GM19239 (cell line): ENCODE data around the gene ITGB3.

ENCODE experiments used
- DNase-seq: peaks from one replicate; pipeline ENCODE4 v3.0.0; 2011; ENCODE audit warnings: low spot score; ENCODE audit not compliant: insufficient read length
- FAIRE-seq: peaks from 2 replicates; lab custom pipeline; 2011; peaks lifted over from hg19 to GRCh38; lab: Jason Lieb, UNC

The ITGB3 gene

DNA sequence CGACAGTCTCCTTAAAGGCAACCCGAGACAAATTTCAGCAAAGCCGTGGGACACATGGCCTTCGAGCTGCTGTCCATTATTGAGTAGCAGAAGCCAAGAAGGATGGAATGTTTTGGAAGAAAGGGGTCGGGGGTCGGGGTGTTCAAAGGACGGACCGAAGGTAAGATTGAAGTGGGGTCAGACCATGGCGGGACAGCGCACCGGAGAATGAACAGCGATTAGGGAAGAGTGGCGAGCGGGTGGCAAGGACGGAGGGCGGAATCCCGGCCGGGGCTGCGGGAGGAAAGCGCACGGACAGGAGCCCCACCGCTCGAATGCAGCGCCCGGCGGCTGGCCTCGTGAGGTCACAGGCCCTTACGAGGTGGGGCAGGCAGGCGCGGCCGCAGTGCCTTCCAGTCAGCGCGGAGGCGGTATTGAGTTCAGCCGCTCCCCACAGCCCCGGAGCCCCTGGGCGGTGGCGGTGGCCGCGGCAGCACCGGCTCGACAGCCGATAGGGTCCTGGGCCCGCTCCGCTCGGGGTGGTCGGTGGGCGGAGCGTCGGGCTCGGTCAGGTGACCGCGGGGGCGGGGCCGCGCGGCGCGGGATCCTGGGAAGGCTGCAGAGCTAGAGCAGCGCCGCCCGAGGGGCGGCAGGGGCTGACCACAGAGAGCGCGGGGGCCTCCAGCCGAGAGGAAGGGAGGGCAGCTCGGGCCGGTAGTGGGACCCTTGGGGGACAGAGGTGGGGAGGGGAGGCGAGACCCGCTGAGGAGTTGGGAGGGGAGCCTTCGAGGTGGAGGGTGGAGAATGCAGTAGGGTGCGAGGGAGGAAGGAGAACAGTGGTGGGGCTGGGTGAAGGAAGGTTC is 70.0 kb downstream of the ITGB3 start, which contains the start of gene EFCAB13:
EFCAB13 (plus strand) TSS at position 574 of the 842 bp plus-strand sequence. CDS start 4,399 bp downstream, outside the sequence.
- FAIRE-seq (peak; percentile 39), DNase-seq (peak; percentile 67)

DNA sequence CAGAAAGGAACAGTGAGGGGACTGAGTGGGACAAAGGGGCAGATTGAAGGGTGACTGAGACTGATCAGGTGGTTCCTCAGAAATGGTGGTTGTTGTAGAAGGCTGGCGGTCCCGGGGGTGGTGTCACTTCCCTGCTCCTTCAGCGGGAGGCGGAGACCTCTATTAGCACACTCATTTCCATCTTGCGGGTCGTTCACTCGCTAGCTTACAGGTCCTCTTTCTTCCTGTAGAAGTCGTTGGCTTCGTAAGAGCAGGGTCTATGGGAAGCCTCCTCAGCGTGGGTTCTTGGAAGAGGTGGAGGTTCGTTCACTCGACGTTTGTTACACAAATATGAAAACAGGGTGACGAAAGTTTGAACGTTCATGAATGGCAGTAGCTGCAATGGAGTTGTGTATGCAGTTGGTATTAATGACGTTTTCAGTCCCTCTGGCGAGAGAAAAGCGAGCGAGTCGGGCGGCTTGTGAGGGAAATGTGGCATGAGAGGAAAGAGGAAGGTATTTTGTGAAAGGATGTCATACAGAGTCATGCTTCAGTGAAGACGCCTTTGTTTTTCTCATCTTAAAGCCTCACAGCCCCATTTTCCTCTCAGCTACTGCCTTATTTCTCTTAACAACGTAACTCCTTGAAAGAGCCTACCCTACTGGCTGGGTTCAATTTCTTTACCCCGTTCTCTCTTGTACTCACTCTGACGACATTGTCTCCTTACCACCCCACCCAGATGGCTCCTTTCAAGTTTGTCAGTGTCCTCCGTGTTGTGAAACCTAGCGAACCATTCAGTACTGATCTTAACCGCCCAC is 70.8 kb downstream of the ITGB3 start:
- no peak for DNase-seq

GRCh38 chr17:47325176-47325575 is 71.5 kb downstream of the ITGB3 start:
- DNase-seq (no peak), FAIRE-seq (no peak)

More for the DNA sequence above, 70.8 kb downstream of the ITGB3 start:
- peak; percentile 90 for FAIRE-seq

DNA sequence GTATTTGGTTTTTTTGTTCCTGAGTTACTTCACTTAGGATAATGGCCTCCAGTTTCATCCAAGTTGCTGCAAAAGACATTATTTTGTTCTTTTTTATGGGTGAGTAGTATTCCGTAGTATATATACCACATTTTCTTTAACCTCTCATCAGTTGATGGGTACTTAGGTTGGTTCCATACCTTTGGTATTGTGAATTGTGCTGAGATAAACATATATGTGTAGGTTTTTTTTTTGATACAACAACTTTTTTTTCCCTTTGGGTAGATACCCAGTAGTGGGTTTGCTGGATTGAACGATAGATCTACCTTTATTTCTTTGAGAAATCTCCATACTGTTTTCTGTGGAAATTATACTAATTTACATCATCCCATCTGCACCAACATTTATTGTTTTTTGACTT is 76.9 kb downstream of the ITGB3 start:
- FAIRE-seq (no peak), DNase-seq (no peak)

DNA sequence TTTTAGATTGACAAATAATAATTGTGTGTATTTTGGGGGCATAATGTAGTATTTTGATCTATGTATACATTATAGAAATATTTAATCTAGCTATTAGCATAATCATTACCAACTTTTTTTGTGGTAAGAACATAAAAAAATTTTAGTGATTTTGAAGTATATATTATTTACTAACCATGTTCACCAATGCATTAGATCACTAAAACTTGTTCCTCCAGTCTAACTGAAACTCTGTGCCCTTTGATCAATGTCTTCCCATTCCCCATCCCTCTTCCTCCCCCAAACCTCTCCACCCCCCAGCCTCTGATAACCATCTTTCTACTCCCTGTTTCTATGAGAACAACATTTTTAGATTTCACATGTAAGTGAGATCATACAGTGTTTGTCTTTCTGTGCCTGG is 78.7 kb downstream of the ITGB3 start:
- FAIRE-seq: no peak
- no peak for DNase-seq

DNA sequence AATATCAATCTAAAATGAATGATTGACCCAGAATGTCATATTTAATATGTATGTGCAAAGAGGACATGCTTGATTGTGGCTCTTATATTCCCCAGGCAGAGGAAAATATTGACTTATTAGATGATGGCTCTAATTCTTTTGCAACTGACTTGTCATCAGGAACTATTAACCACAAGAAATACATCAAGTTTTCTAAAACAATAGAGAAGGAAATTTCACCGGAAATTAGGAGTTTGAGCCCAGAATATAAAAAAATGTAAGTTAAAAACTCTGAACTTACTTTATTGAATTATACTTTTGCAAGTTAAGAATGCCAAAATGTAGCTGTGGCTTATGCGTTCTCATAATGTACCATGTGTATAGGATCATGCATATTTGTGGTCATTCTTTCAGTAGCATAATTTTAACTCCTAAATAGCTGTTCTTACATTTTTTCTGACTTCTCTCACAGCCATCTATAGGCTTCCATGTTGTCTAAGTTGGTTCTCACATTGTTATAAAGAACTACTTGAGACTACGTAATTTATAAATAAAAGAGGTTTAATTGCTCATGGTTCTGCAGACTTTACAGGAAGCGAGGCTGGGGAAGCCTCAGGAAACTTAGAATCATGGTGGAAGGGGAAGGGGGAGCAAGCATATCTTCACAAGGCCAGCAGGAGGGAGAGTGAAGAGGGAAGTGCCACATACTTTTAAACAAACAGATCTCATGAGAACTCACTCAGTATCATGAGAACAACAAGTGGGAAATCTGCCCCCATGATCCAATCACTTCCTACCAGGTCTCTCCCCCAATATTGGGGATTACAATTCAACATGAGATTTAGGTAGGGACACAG is 81.7 kb downstream of the ITGB3 start:
- DNase-seq (no peak), FAIRE-seq (no peak)

GRCh38 chr17:47338026-47338425 is 84.4 kb downstream of the ITGB3 start:
- no peak for FAIRE-seq
- no peak for DNase-seq

- no peak for FAIRE-seq
Observed at GRCh38 chr17:47352848-47353247, 99.2 kb downstream of the ITGB3 start.

DNA sequence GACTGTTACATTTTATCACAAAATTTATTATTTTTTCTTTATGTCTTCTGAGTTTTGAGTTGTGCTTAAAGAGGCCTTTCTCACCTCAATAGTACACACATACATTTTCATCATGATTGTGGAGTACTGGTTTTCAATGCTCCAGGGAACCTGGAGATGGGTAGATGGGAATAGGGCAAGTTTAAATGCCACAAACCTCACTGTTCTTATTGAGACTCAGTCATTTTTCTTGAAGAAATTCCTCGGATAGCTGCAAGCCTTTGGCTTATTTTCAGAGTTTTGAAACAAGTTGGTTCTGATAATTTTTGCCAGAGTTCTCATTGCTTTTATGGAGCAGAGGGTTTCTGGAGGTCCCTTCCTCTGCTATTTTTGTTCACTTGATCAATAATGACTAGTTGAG is 105.0 kb downstream of the ITGB3 start:
- no peak for FAIRE-seq
- DNase-seq: no peak

More at GRCh38 chr17:47352848-47353247, 99.2 kb downstream of the ITGB3 start:
- DNase-seq: no peak
